WTC11 (cell line): ENCODE measurements around the gene MCF2L. TPM values are rescaled to one million over a fixed set of nuclear protein-coding genes. Genes with fewer than 3 reads are reported as not detected.

Source experiments
- ATAC-seq: fragments of 200-7000 bp; cut with Tn5 transposase; 2 replicates; pipeline ENCODE4 v1.10.0; 2021; ENCODE audit warnings: mild to moderate bottlenecking, moderate library complexity
- CTCF ChIA-PET: fragments of 300-600 bp; sonication (Branson Sonifier 250); formaldehyde crosslinking; loops from one replicate; lab custom pipeline; 2021; ENCODE audit warnings: antibody characterized with exemption; lab: Charles Lee
- POLR2A ChIA-PET: fragments of 350-600 bp; sonication (Branson Sonifier 250); formaldehyde crosslinking; loops from one replicate; lab custom pipeline; 2021; ENCODE audit warnings: antibody characterized with exemption; lab: Charles Lee
- DNase-seq: peaks from one replicate; pipeline ENCODE4 v3.0.0; 2021; ENCODE audit warnings: low spot score
- H3K27ac Mint-ChIP-seq: 2 replicates; pipeline ENCODE4 v1.8.0; 2021; ENCODE audit warnings: mixed read lengths
- H3K27me3 Mint-ChIP-seq: 2 replicates; pipeline ENCODE4 v1.8.0; 2021; ENCODE audit warnings: low read depth, mild to moderate bottlenecking, moderate library complexity, mixed read lengths
- H3K36me3 Mint-ChIP-seq: 2 replicates; pipeline ENCODE4 v1.8.0; 2021; ENCODE audit warnings: mixed read lengths
- H3K4me1 Mint-ChIP-seq: 2 replicates; pipeline ENCODE4 v1.8.0; 2022; ENCODE audit warnings: mixed read lengths
- H3K4me3 Mint-ChIP-seq: 2 replicates; pipeline ENCODE4 v1.8.0; 2021; ENCODE audit warnings: mild to moderate bottlenecking, moderate library complexity, mixed read lengths
- H3K9me3 Mint-ChIP-seq: 2 replicates; pipeline ENCODE4 v1.8.0; 2021; ENCODE audit warnings: mixed read lengths
- ATF1 ChIP-seq: sonication (generic); formaldehyde crosslinking; IDR thresholded peaks from 2 replicates; pipeline ENCODE4 v1.8.1; 2023; ENCODE audit warnings: mild to moderate bottlenecking, moderate library complexity, missing genetic modification reagents
- ELF4 ChIP-seq: sonication (generic); formaldehyde crosslinking; IDR thresholded peaks from 2 replicates; pipeline ENCODE4 v1.8.1; 2022; ENCODE audit warnings: low read depth, mild to moderate bottlenecking, moderate library complexity, missing genetic modification reagents
- EMX1 ChIP-seq: fragments of 250-450 bp; sonication (Bioruptor Pico); IDR thresholded peaks from 2 replicates; pipeline ENCODE4 v1.8.0; 2021; ENCODE audit warnings: mild to moderate bottlenecking
- ESRRA ChIP-seq: sonication (generic); formaldehyde crosslinking; IDR thresholded peaks from 2 replicates; pipeline ENCODE4 v1.8.1; 2022; ENCODE audit warnings: mild to moderate bottlenecking, missing genetic modification reagents, borderline replicate concordance
- MYBL2 ChIP-seq: sonication (generic); formaldehyde crosslinking; IDR thresholded peaks from 2 replicates; pipeline ENCODE4 v1.8.1; 2023; ENCODE audit warnings: mild to moderate bottlenecking, moderate library complexity, missing genetic modification reagents
- NFYB ChIP-seq: sonication (generic); formaldehyde crosslinking; conservative IDR thresholded peaks from 2 replicates; pipeline ENCODE4 v1.8.0; 2022; ENCODE audit warnings: low read depth, missing genetic modification reagents
- NR3C1 ChIP-seq: sonication (generic); formaldehyde crosslinking; conservative IDR thresholded peaks from 2 replicates; pipeline ENCODE4 v1.8.1; 2023; ENCODE audit warnings: low read depth, mild to moderate bottlenecking, missing genetic modification reagents
- SP1 ChIP-seq: sonication (generic); formaldehyde crosslinking; conservative IDR thresholded peaks from 2 replicates; pipeline ENCODE4 v1.8.1; 2022; ENCODE audit warnings: missing genetic modification reagents
- ZNF317 ChIP-seq: sonication (generic); formaldehyde crosslinking; IDR thresholded peaks from 2 replicates; pipeline ENCODE4 v1.8.1; 2023; ENCODE audit warnings: low read depth, mild to moderate bottlenecking, moderate library complexity, missing genetic modification reagents, borderline replicate concordance
- ZNF423 ChIP-seq: fragments of 250-450 bp; sonication (Bioruptor Pico); IDR thresholded peaks from 2 replicates; pipeline ENCODE4 v2.1.2; 2022; ENCODE audit warnings: mild to moderate bottlenecking, moderate library complexity
- total RNA-seq: library from RNA; stranded (reverse); gene quantifications from 3 replicates; pipeline ENCODE4 v1.2.3, GENCODE V29; 2021
- TF ChIP-seq, protein P1 (sequence below): sonication (generic); formaldehyde crosslinking; conservative IDR thresholded peaks from 2 replicates; pipeline ENCODE4 v1.8.1; 2023; ENCODE audit warnings: mild to moderate bottlenecking, low read depth, missing genetic modification reagents, moderate library complexity
- TF ChIP-seq, protein P2 (sequence below): sonication (generic); formaldehyde crosslinking; IDR thresholded peaks from 2 replicates; pipeline ENCODE4 v1.8.1; 2023; ENCODE audit warnings: mild to moderate bottlenecking, missing genetic modification reagents
- TF ChIP-seq, protein P3 (sequence below): sonication (generic); formaldehyde crosslinking; IDR thresholded peaks from 2 replicates; pipeline ENCODE4 v1.8.1; 2023; ENCODE audit warnings: mild to moderate bottlenecking, moderate library complexity, missing genetic modification reagents
- TF ChIP-seq, protein P4 (sequence below): fragments of 250-450 bp; sonication (Bioruptor Pico); conservative IDR thresholded peaks from 2 replicates; pipeline ENCODE4 v1.9.0; 2021; ENCODE audit warnings: mild to moderate bottlenecking
- TF ChIP-seq, protein P5 (sequence below): fragments of 250-450 bp; sonication (Bioruptor Pico); IDR thresholded peaks from 2 replicates; pipeline ENCODE4 v2.1.2; 2022; ENCODE audit warnings: mild to moderate bottlenecking, moderate library complexity

The MCF2L gene
- total RNA-seq, 1 experiment from 2014 or later, result 34.8 TPM

DNA sequence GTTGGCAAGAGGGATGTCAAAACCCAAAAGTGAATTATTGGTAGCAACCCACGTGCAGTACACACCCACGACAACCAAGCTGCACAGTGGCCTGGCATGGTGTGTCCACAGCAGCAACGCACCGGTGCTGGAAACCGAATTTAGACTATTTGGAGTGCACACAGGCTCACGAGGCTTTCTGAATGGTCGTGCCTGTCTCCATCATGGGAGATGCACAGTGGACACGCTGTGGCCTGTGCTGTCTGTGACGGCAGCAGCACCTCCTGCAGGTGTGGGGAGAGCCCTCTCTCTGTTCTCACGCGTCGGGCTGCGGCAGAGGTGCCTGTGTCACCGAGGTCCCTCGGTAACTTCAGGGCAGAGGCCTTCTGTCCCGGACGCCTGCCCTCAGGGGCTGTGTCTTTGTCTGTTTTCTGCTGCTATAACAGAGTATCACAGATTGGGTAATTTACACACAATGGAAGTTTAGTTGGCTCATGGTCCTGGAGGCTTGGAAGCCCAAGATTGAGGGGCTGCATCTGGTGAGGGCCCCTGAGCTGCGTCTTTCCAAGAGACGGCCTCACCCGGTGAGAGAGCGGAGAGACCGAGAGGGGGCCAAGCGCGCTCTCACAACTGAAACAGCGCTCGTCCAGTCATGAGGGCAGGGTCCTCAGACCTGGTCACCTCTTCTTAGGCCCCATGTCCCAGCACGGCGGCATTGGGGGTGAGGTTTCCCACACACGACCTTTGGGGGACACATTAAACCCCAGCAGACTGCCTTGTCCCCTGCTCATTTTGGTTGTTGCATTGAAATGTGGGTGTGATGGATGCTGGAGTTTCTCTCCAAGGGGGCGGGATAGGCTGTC is 9.1 kb upstream of the MCF2L start (continued):
- TF ChIP-seq, protein P1, sequence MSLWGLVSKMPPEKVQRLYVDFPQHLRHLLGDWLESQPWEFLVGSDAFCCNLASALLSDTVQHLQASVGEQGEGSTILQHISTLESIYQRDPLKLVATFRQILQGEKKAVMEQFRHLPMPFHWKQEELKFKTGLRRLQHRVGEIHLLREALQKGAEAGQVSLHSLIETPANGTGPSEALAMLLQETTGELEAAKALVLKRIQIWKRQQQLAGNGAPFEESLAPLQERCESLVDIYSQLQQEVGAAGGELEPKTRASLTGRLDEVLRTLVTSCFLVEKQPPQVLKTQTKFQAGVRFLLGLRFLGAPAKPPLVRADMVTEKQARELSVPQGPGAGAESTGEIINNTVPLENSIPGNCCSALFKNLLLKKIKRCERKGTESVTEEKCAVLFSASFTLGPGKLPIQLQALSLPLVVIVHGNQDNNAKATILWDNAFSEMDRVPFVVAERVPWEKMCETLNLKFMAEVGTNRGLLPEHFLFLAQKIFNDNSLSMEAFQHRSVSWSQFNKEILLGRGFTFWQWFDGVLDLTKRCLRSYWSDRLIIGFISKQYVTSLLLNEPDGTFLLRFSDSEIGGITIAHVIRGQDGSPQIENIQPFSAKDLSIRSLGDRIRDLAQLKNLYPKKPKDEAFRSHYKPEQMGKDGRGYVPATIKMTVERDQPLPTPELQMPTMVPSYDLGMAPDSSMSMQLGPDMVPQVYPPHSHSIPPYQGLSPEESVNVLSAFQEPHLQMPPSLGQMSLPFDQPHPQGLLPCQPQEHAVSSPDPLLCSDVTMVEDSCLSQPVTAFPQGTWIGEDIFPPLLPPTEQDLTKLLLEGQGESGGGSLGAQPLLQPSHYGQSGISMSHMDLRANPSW, result no peak

DNA sequence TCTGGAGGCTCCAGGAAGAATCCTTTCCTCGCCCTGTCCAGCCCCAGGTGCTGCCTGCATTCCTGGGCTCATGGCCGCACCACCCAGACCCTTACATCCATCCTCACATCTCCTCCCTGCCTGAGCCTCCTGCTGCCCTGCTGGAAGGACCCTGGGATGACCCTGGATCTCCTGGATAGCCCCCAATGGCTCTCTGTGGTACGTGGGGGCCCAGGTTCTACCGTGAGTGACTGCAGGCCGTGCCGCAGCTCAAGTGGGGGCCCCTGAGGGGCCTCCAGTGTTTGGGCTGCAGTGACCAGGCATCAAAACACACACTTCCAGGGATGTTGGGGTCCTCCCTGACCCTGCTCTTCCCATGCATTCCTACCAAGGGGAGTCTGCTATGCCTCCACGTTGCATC is 8.3 kb upstream of the MCF2L start:
- H3K9me3 Mint-ChIP-seq, result no peaks in the 10 kb centered on the region
- H3K4me1 Mint-ChIP-seq, result peaks cover 10% of the 10 kb centered on the region
- DNase-seq, result no peak
- ChIA-PET POLR2A (no interaction called here), CTCF (no interaction called here)
- no peak overlapping the region for H3K27ac Mint-ChIP-seq
- no peaks in the 10 kb centered on the region for H3K36me3 Mint-ChIP-seq
- H3K4me3 Mint-ChIP-seq, result no peak overlapping the region
- H3K27me3 Mint-ChIP-seq, result no peaks in the 10 kb centered on the region
- ATAC-seq, result no peak
- no peak for TF ChIP-seq EMX1 (CRISPR knock-in tag)
- TF ChIP-seq, protein P2, sequence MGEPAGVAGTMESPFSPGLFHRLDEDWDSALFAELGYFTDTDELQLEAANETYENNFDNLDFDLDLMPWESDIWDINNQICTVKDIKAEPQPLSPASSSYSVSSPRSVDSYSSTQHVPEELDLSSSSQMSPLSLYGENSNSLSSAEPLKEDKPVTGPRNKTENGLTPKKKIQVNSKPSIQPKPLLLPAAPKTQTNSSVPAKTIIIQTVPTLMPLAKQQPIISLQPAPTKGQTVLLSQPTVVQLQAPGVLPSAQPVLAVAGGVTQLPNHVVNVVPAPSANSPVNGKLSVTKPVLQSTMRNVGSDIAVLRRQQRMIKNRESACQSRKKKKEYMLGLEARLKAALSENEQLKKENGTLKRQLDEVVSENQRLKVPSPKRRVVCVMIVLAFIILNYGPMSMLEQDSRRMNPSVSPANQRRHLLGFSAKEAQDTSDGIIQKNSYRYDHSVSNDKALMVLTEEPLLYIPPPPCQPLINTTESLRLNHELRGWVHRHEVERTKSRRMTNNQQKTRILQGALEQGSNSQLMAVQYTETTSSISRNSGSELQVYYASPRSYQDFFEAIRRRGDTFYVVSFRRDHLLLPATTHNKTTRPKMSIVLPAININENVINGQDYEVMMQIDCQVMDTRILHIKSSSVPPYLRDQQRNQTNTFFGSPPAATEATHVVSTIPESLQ (CRISPR knock-in tag), result no peak
- TF ChIP-seq, protein P3, sequence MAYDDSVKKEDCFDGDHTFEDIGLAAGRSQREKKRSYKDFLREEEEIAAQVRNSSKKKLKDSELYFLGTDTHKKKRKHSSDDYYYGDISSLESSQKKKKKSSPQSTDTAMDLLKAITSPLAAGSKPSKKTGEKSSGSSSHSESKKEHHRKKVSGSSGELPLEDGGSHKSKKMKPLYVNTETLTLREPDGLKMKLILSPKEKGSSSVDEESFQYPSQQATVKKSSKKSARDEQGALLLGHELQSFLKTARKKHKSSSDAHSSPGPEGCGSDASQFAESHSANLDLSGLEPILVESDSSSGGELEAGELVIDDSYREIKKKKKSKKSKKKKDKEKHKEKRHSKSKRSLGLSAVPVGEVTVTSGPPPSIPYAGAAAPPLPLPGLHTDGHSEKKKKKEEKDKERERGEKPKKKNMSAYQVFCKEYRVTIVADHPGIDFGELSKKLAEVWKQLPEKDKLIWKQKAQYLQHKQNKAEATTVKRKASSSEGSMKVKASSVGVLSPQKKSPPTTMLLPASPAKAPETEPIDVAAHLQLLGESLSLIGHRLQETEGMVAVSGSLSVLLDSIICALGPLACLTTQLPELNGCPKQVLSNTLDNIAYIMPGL (CRISPR knock-in tag), result no peak
- no peak for TF ChIP-seq ELF4 (CRISPR knock-in tag)
- TF ChIP-seq NR3C1 (CRISPR knock-in tag), result no peak
- TF ChIP-seq, protein P4, sequence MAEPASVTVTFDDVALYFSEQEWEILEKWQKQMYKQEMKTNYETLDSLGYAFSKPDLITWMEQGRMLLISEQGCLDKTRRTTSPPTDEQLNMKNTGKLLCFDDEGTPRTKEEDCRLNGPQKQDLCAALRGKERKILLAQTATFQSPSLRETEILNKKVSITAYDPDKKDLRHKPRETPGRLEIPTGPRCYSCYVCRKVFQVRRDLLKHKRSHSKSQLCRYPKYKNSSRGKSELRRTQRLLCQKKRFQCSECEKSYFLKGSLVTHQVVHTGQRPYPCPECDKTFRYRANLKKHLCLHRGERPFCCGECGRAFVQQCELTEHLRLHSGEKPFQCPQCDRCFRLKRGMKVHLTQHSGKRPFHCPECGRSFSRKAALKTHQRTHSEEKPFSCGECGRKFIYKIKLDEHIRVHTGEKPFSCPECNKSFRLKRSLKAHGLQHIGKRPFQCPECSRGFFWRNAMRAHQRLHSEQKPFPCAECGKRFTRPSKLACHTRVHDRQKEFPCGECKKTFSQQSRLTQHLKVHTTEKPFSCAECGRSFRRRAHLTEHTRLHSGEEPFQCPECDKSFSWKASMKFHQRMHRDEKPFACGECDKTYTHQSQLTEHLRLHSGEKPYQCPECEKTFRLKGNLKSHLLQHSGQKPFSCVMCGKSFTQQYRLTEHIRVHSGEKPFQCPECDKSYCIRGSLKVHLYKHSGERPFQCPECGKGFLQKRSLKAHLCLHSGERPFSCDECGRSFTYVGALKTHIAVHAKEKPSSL (CRISPR knock-in tag), result no peak
- no peak for TF ChIP-seq MYBL2
- no peak for TF ChIP-seq SP1
- TF ChIP-seq NFYB, result no peak
- TF ChIP-seq ZNF423 (CRISPR knock-in tag), result no peak
- TF ChIP-seq ZNF317 (CRISPR knock-in tag), result no peak
- TF ChIP-seq ATF1 (CRISPR knock-in tag), result no peak
- TF ChIP-seq ESRRA, result no peak
- TF ChIP-seq, protein P5, sequence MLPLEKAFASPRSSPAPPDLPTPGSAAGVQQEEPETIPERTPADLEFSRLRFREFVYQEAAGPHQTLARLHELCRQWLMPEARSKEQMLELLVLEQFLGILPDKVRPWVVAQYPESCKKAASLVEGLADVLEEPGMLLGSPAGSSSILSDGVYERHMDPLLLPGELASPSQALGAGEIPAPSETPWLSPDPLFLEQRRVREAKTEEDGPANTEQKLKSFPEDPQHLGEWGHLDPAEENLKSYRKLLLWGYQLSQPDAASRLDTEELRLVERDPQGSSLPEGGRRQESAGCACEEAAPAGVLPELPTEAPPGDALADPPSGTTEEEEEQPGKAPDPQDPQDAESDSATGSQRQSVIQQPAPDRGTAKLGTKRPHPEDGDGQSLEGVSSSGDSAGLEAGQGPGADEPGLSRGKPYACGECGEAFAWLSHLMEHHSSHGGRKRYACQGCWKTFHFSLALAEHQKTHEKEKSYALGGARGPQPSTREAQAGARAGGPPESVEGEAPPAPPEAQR (CRISPR knock-in tag), result no peak
- TF ChIP-seq, all 79 proteins: peak for 0
